HG03280 (cell line): ENCODE data around the gene MIEF2.

ENCODE experiments used
- ATAC-seq: cut with Tn5 transposase; IDR thresholded peaks from one replicate; pipeline ENCODE4 v1.9.1; 2021; ENCODE audit warnings: mild to moderate bottlenecking, moderate library complexity; ENCODE audit not compliant: unreplicated experiment

MIEF2 gene

GRCh38 chr17:18256351-18256750 lies 4.1 kb upstream of the MIEF2 start:
- no peak for ATAC-seq

- no peak for ATAC-seq
Measured at GRCh38 chr17:18256776-18257175, 3.7 kb upstream of the MIEF2 start.

- ATAC-seq, result no peak
Measured at GRCh38 chr17:18257268-18257981, 3.0 kb upstream of the MIEF2 start.

- ATAC-seq, result no peak
Measured at GRCh38 chr17:18257982-18258355, 2.5 kb upstream of the MIEF2 start.

- ATAC-seq, result peak; percentile 26
Measured at GRCh38 chr17:18258356-18259038, 2.0 kb upstream of the MIEF2 start, which contains the start of gene FLII. Gene FLII, minus strand, starts transcription at chr17:18258738. Its CDS starts 48 bp downstream, at chr17:18258690.

GRCh38 chr17:18259621-18260331 lies 686 bp upstream of the MIEF2 start:
- no peak for ATAC-seq

- peak; percentile 9 for ATAC-seq
Measured at GRCh38 chr17:18261146-18261515, 669 bp downstream of the MIEF2 start.

- no peak for ATAC-seq
Measured at GRCh38 chr17:18261659-18262058, 1.2 kb downstream of the MIEF2 start.

- no peak for ATAC-seq
Measured at GRCh38 chr17:18262111-18262510, 1.6 kb downstream of the MIEF2 start.

GRCh38 chr17:18262641-18263040 lies 2.2 kb downstream of the MIEF2 start:
- ATAC-seq, result no peak

- ATAC-seq, result no peak
Measured at GRCh38 chr17:18263885-18264682, 3.6 kb downstream of the MIEF2 start.

- no peak for ATAC-seq
Measured at GRCh38 chr17:18267366-18267765, 6.9 kb downstream of the MIEF2 start.

- ATAC-seq, result no peak
Measured at GRCh38 chr17:18267927-18268711, 7.7 kb downstream of the MIEF2 start.

GRCh38 chr17:18270046-18270931 lies 9.8 kb downstream of the MIEF2 start:
- ATAC-seq, result no peak

GRCh38 chr17:18277076-18277475 lies 16.6 kb downstream of the MIEF2 start:
- no peak for ATAC-seq

- ATAC-seq, result no peak
Measured at GRCh38 chr17:18278867-18279266, 18.4 kb downstream of the MIEF2 start.

- no peak for ATAC-seq
Measured at GRCh38 chr17:18280249-18280648, 19.8 kb downstream of the MIEF2 start.

- ATAC-seq, result no peak
Measured at GRCh38 chr17:18280766-18281371, 20.4 kb downstream of the MIEF2 start.

GRCh38 chr17:18281788-18282187 lies 21.3 kb downstream of the MIEF2 start:
- no peak for ATAC-seq
